GM23338 (cell line): ENCODE measurements around the gene KLK15. TPM values are rescaled to one million over a fixed set of nuclear protein-coding genes. Genes with fewer than 3 reads are reported as not detected.

Source experiments
- ATAC-seq: fragments of 200-7000 bp; cut with Tn5 transposase; 3 replicates; pipeline ENCODE4 v1.9.1; 2020
- DNase-seq: peaks from one replicate; pipeline ENCODE4 v3.0.0-alpha.2; 2015; ENCODE audit warnings: low spot score
- H2AFZ ChIP-seq: fragments of 200-600 bp; sonication (generic); 2 replicates; pipeline ENCODE4 v1.8.0; 2016; ENCODE audit warnings: antibody characterized with exemption, mild to moderate bottlenecking, moderate library complexity
- H3F3A ChIP-seq: fragments of 200-600 bp; sonication (generic); replicated peaks from 2 replicates; pipeline ENCODE4 v1.8.0; 2017; ENCODE audit warnings: antibody characterized with exemption, mixed run types, low read depth
- H3K27ac ChIP-seq: fragments of 200-600 bp; sonication (generic); 2 replicates; pipeline ENCODE4 v1.6.1; 2016; ENCODE audit warnings: low read depth
- H3K27me3 ChIP-seq: fragments of 200-600 bp; sonication (generic); 2 replicates; pipeline ENCODE4 v1.8.0; 2016; ENCODE audit warnings: mild to moderate bottlenecking, mixed run types, moderate library complexity; ENCODE audit not compliant: insufficient read depth
- H3K36me3 ChIP-seq: fragments of 200-600 bp; sonication (generic); 2 replicates; pipeline ENCODE4 v1.8.0; 2016; ENCODE audit warnings: mild to moderate bottlenecking; ENCODE audit not compliant: insufficient read depth
- H3K4me1 ChIP-seq: fragments of 200-600 bp; sonication (generic); 2 replicates; pipeline ENCODE4 v1.8.0; 2016; ENCODE audit warnings: mild to moderate bottlenecking, moderate library complexity; ENCODE audit not compliant: insufficient read depth
- H3K4me2 ChIP-seq: fragments of 200-600 bp; sonication (generic); 2 replicates; pipeline ENCODE4 v1.7.1; 2017; ENCODE audit warnings: mixed run types
- H3K4me3 ChIP-seq: fragments of 200-600 bp; sonication (generic); 2 replicates; pipeline ENCODE4 v1.6.1; 2016; ENCODE audit warnings: mixed run types
- H3K79me2 ChIP-seq: fragments of 200-600 bp; sonication (generic); replicated peaks from 2 replicates; pipeline ENCODE4 v1.8.0; 2017; ENCODE audit warnings: mild to moderate bottlenecking; ENCODE audit not compliant: insufficient read depth
- H3K9me2 ChIP-seq: fragments of 200-600 bp; sonication (generic); 2 replicates; pipeline ENCODE4 v1.8.0; 2017; ENCODE audit not compliant: insufficient read depth
- H4K20me1 ChIP-seq: fragments of 200-600 bp; sonication (generic); replicated peaks from 2 replicates; pipeline ENCODE4 v1.8.0; 2017; ENCODE audit warnings: mild to moderate bottlenecking; ENCODE audit not compliant: insufficient read depth
- H3K27ac Mint-ChIP-seq: 2 replicates; pipeline ENCODE4 v1.8.0; 2020; ENCODE audit warnings: inconsistent platforms, mild to moderate bottlenecking, moderate library complexity, mixed read lengths
- H3K27me3 Mint-ChIP-seq: 3 replicates; pipeline ENCODE4 v1.8.0; 2022; ENCODE audit warnings: low read depth, mild to moderate bottlenecking, moderate library complexity, mixed read lengths, inconsistent platforms; ENCODE audit not compliant: insufficient read depth, poor library complexity
- H3K36me3 Mint-ChIP-seq: 3 replicates; pipeline ENCODE4 v1.8.0; 2021; ENCODE audit warnings: low read depth, mild to moderate bottlenecking, inconsistent platforms, moderate library complexity, mixed read lengths
- H3K4me1 Mint-ChIP-seq: 3 replicates; pipeline ENCODE4 v1.8.0; 2020; ENCODE audit warnings: mild to moderate bottlenecking, inconsistent platforms, mixed read lengths
- H3K4me3 Mint-ChIP-seq: 3 replicates; pipeline ENCODE4 v1.8.0; 2021; ENCODE audit warnings: moderate library complexity, mild to moderate bottlenecking, inconsistent platforms, mixed read lengths
- H3K9me3 Mint-ChIP-seq: 3 replicates; pipeline ENCODE4 v1.8.0; 2020; ENCODE audit warnings: moderate library complexity, mild to moderate bottlenecking, inconsistent platforms, mixed read lengths
- CREB1 ChIP-seq: fragments of 250-450 bp; sonication (Bioruptor Pico); IDR thresholded peaks from 2 replicates; pipeline ENCODE4 v1.5.0; 2020; ENCODE audit warnings: low read depth, mild to moderate bottlenecking, moderate library complexity
- CTCF ChIP-seq, 2 experiments: fragments of 200-600 bp in 1 of 2; sonication (generic) in 1 of 2; conservative IDR thresholded peaks; 2 replicates each; pipeline versions ENCODE4 v1.5.1 to v1.6.1; 2016 to 2017; ENCODE audit warnings: antibody characterized with exemption in 2 of 2, low read depth in 2 of 2, mild to moderate bottlenecking in 2 of 2, moderate library complexity in 1 of 2
- EZH2 ChIP-seq: fragments of 200-600 bp; sonication (generic); IDR thresholded peaks from one replicate; pipeline ENCODE4 v1.8.0; 2017; ENCODE audit warnings: antibody characterized with exemption, mild to moderate bottlenecking, low read depth; ENCODE audit not compliant: unreplicated experiment
- EZH2phosphoT487 ChIP-seq: fragments of 200-600 bp; sonication (generic); IDR thresholded peaks from one replicate; pipeline ENCODE4 v1.8.1; 2018; ENCODE audit warnings: antibody characterized with exemption; ENCODE audit not compliant: unreplicated experiment
- JUNB ChIP-seq: IDR thresholded peaks from one replicate; pipeline ENCODE4 v1.6.1; 2016; ENCODE audit warnings: antibody characterized with exemption; ENCODE audit not compliant: unreplicated experiment
- NANOG ChIP-seq: IDR thresholded peaks from 2 replicates; pipeline ENCODE4 v1.6.1; 2016; ENCODE audit warnings: antibody characterized with exemption, borderline replicate concordance
- POLR2AphosphoS5 ChIP-seq: IDR thresholded peaks from 2 replicates; pipeline ENCODE4 v1.6.1; 2016; ENCODE audit warnings: antibody characterized with exemption, low read depth
- STAT1 ChIP-seq: IDR thresholded peaks from one replicate; pipeline ENCODE4 v1.6.1; 2016; ENCODE audit warnings: antibody characterized with exemption; ENCODE audit not compliant: unreplicated experiment
- ZNF114 ChIP-seq: fragments of 250-450 bp; sonication (Bioruptor Pico); IDR thresholded peaks from 2 replicates; pipeline ENCODE4 v1.5.0; 2020; ENCODE audit warnings: mild to moderate bottlenecking, moderate library complexity
- ZNF462 ChIP-seq: fragments of 250-450 bp; sonication (Bioruptor Pico); IDR thresholded peaks from 2 replicates; pipeline ENCODE4 v1.5.0; 2020; ENCODE audit warnings: mild to moderate bottlenecking, moderate library complexity
- polyA plus RNA-seq: library from polyadenylated mRNA; unstranded; fragments of >200 nt; fragmentation: Nextera tagmentation; extraction: Ambion mirVana; gene quantifications from 2 replicates; pipeline ENCODE4 v1.2.1, GENCODE V29; 2016
- total RNA-seq: library from RNA; depleted of rRNA; stranded (reverse); fragments of >200 nt; shearing (Covaris generic); gene quantifications from 2 replicates; pipeline ENCODE4 v1.2.3, GENCODE V29; 2014

The KLK15 gene
- total and polyA plus RNA-seq, 2 experiments from 2014 or later, result not detected

GRCh38 chr19:50790922-50791467 is 42.4 kb downstream of the KLK15 start (continued):
- TF ChIP-seq CTCF (conservative IDR thresholded peaks at IDR 0.05; ENCODE audit: low read depth in 2 of 2), result no peak

- DNase-seq (no peak), ATAC-seq (no peak)
- Histone ChIP-seq H3K36me3 (no peaks in the 10 kb centered on the region), H3K27ac (no peak within 1 kb of the TSS), H3K27me3 (no peaks in the 10 kb centered on the region), H3K9me2 (no peaks in the 10 kb centered on the region), H3K4me1 (peaks cover 9% of the 10 kb centered on the region), H4K20me1 (peaks cover 12% of the 10 kb centered on the region), H3K4me2 (no peak within 1 kb of the TSS), H2AFZ (no peak within 1 kb of the TSS), H3K79me2 (no peaks in the 10 kb centered on the region), H3K4me3 (no peak within 1 kb of the TSS), H3F3A (peaks cover 5% of the 10 kb centered on the region)
- Mint-ChIP-seq H3K27me3 (peaks cover 31% of the 10 kb centered on the region), H3K9me3 (peaks cover 21% of the 10 kb centered on the region), H3K27ac (no peak within 1 kb of the TSS), H3K4me3 (no peak within 1 kb of the TSS; the same call in 2 of the 3 replicates), H3K4me1 (peaks cover 6% of the 10 kb centered on the region; the same call in 2 of the 3 replicates), H3K36me3 (peaks cover under 1% of the 10 kb centered on the region; the same call in 2 of the 3 replicates)
- TF ChIP-seq JUNB, result no peak
- TF ChIP-seq STAT1, result no peak
These were observed 43.0 kb downstream of the KLK15 start, which contains the start of gene ACP4 for GRCh38 chr19:50790396-50790795. ACP4 (plus strand) TSS chr19:50790415; CDS start chr19:50790415, 0 bp downstream.

GRCh38 chr19:50785329-50785728 is 48.0 kb downstream of the KLK15 start:
- no peak overlapping the region for H2AFZ ChIP-seq
- TF ChIP-seq EZH2phosphoT487 (no peak), POLR2AphosphoS5 (no peak), ZNF462 (CRISPR knock-in tag) (no peak), NANOG (no peak), EZH2 (no peak), ZNF114 (CRISPR knock-in tag) (no peak), JUNB (no peak), CREB1 (CRISPR knock-in tag) (no peak), CTCF (conservative IDR thresholded peaks at IDR 0.05; ENCODE audit: low read depth in 2 of 2) (no peak)

More at GRCh38 chr19:50785329-50785728, 48.0 kb downstream of the KLK15 start:
- Mint-ChIP-seq H3K27me3 (peaks cover 14% of the 10 kb centered on the region), H3K9me3 (peaks cover 59% of the 10 kb centered on the region), H3K4me1 (no peaks in the 10 kb centered on the region), H3K36me3 (peaks cover 11% of the 10 kb centered on the region), H3K4me3 (no peak overlapping the region), H3K27ac (no peak overlapping the region)
- H3K79me2 ChIP-seq, result no peaks in the 10 kb centered on the region
- no peaks in the 10 kb centered on the region for H3K36me3 ChIP-seq
- H3K4me3 ChIP-seq, result no peak overlapping the region
- no peaks in the 10 kb centered on the region for H4K20me1 ChIP-seq
- H3K27ac ChIP-seq, result no peak overlapping the region
- H3K4me2 ChIP-seq, result no peak overlapping the region
- H3K4me1 ChIP-seq, result no peaks in the 10 kb centered on the region
- DNase-seq, result no peak
- no peak for ATAC-seq
- H3F3A ChIP-seq, result no peaks in the 10 kb centered on the region
- H3K9me2 ChIP-seq, result no peaks in the 10 kb centered on the region
- H3K27me3 ChIP-seq, result peaks cover 9% of the 10 kb centered on the region; the same call in 1 of the 2 replicates
